Suprapubic skin (tissue), 3 donors: Measurements from ENCODE around the gene C2CD4D.

Experiments used
- POLR2AphosphoS5 ChIP-seq, 3 donors: sonication (generic); formaldehyde crosslinking; IDR thresholded peaks; one replicate each; pipeline ENCODE4 v1.6.1; 2017; ENCODE audit warnings: antibody characterized with exemption in 3 of 3
- TF ChIP-seq, protein P1 (sequence below), 2 donors: fragments of 200-600 bp in 1 of 2; fragments of 450-650 bp in 1 of 2; sonication (generic) in 1 of 2; IDR thresholded peaks; one replicate each; pipeline ENCODE4 v1.5.1; 2016 to 2019; ENCODE audit warnings: antibody characterized with exemption in 2 of 2, mild to moderate bottlenecking in 1 of 2, moderate library complexity in 1 of 2

GRCh38 chr1:151849126-151849525 is 9.5 kb upstream of the C2CD4D start:
- TF ChIP-seq, protein P1, sequence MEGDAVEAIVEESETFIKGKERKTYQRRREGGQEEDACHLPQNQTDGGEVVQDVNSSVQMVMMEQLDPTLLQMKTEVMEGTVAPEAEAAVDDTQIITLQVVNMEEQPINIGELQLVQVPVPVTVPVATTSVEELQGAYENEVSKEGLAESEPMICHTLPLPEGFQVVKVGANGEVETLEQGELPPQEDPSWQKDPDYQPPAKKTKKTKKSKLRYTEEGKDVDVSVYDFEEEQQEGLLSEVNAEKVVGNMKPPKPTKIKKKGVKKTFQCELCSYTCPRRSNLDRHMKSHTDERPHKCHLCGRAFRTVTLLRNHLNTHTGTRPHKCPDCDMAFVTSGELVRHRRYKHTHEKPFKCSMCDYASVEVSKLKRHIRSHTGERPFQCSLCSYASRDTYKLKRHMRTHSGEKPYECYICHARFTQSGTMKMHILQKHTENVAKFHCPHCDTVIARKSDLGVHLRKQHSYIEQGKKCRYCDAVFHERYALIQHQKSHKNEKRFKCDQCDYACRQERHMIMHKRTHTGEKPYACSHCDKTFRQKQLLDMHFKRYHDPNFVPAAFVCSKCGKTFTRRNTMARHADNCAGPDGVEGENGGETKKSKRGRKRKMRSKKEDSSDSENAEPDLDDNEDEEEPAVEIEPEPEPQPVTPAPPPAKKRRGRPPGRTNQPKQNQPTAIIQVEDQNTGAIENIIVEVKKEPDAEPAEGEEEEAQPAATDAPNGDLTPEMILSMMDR (IDR thresholded peaks at IDR 0.05) = no peak
- TF ChIP-seq POLR2AphosphoS5 (IDR thresholded peaks at IDR 0.05) = no peak
